Stimulated activated effector memory CD8-positive, alpha-beta T cell treated with anti-CD3 and anti-CD28 coated beads, Interleukin-12 subunit alpha, Interleukin-12 subunit beta, amount 100 ng/mL, for 72 hours (primary cell): ENCODE measurements around the gene EIF1AD.
"Not testable (repeated sequence)": the region's sequence is repeated elsewhere in the genome, so short reads cannot be mapped to it uniquely, and the experiment has no call there.

Experiments used
- ATAC-seq: fragments of 150-1000 bp; cut with Tn5 transposase; 2 replicates; pipeline ENCODE4 v1.10.0; 2021
- DNase-seq, 2 donors: peaks; one replicate each; pipeline ENCODE4 v3.0.0; 2021 to 2022; ENCODE audit warnings: low spot score in 2 of 2
- H3K27ac Mint-ChIP-seq: one replicate; pipeline ENCODE4 v1.8.0; 2022; ENCODE audit warnings: mild to moderate bottlenecking, mixed read lengths
- H3K36me3 Mint-ChIP-seq: one replicate; pipeline ENCODE4 v1.8.0; 2022; ENCODE audit warnings: mild to moderate bottlenecking, mixed read lengths
- H3K4me1 Mint-ChIP-seq: one replicate; pipeline ENCODE4 v1.8.0; 2022; ENCODE audit warnings: mixed read lengths
- H3K4me3 Mint-ChIP-seq: one replicate; pipeline ENCODE4 v1.8.0; 2022; ENCODE audit warnings: mild to moderate bottlenecking, mixed read lengths
- H3K9me3 Mint-ChIP-seq: one replicate; pipeline ENCODE4 v1.8.0; 2022; ENCODE audit warnings: mixed read lengths

The EIF1AD gene

GRCh38 chr11:66035653-66036333, 33.8 kb upstream of the EIF1AD start:
- no peak for ATAC-seq
- no peak for DNase-seq
- Mint-ChIP-seq H3K27ac (no peak overlapping the region), H3K9me3 (no peaks in the 10 kb centered on the region), H3K4me1 (no peaks in the 10 kb centered on the region), H3K4me3 (no peak overlapping the region), H3K36me3 (no peaks in the 10 kb centered on the region)

GRCh38 chr11:66032957-66033735, 31.2 kb upstream of the EIF1AD start:
- Mint-ChIP-seq H3K27ac (no peak overlapping the region), H3K4me1 (no peaks in the 10 kb centered on the region), H3K36me3 (no peaks in the 10 kb centered on the region), H3K4me3 (no peak overlapping the region), H3K9me3 (no peaks in the 10 kb centered on the region)
- no peak for DNase-seq
- no peak for ATAC-seq

GRCh38 chr11:66026017-66026529, 24.1 kb upstream of the EIF1AD start, which contains the start of gene CATSPER1:
TSS of gene CATSPER1 (minus strand) at chr11:66026479. CDS start at chr11:66026379, 100 bp downstream.
- ATAC-seq = no peak
- H3K27ac Mint-ChIP-seq = no peak within 1 kb of the TSS
- no peak within 1 kb of the TSS for H3K4me3 Mint-ChIP-seq

GRCh38 chr11:66023186-66023440, 21.2 kb upstream of the EIF1AD start:
- DNase-seq, H3K9me3 Mint-ChIP-seq, H3K36me3 Mint-ChIP-seq, ATAC-seq: not testable (repeated sequence)
- Mint-ChIP-seq H3K4me3 (peak overlapping the region; percentile 56), H3K4me1 (peaks cover 22% of the 10 kb centered on the region), H3K27ac (peak overlapping the region; percentile 70)

More at GRCh38 chr11:66026017-66026529, 24.1 kb upstream of the EIF1AD start, which contains the start of gene CATSPER1:
- H3K36me3 Mint-ChIP-seq = no peaks in the 10 kb centered on the region
- no peaks in the 10 kb centered on the region for H3K9me3 Mint-ChIP-seq
- H3K4me1 Mint-ChIP-seq = peaks cover 11% of the 10 kb centered on the region
- DNase-seq = no peak

GRCh38 chr11:66022401-66023185, 20.6 kb upstream of the EIF1AD start:
- DNase-seq (peak; percentile 94 to 95), ATAC-seq (peak; percentile 81)
- Mint-ChIP-seq H3K27ac (peak overlapping the region; percentile 70), H3K4me3 (peak overlapping the region; percentile 56), H3K36me3 (no peaks in the 10 kb centered on the region), H3K4me1 (peaks cover 24% of the 10 kb centered on the region), H3K9me3 (no peaks in the 10 kb centered on the region)

GRCh38 chr11:66020618-66021357, 18.8 kb upstream of the EIF1AD start:
- Mint-ChIP-seq H3K36me3 (no peaks in the 10 kb centered on the region), H3K9me3 (no peaks in the 10 kb centered on the region), H3K4me3 (peak overlapping the region; percentile 56), H3K4me1 (peaks cover 29% of the 10 kb centered on the region), H3K27ac (peak overlapping the region; percentile 90)
- DNase-seq (peak; percentile 27 to 69), ATAC-seq (peak; percentile 77)

GRCh38 chr11:66020212-66020611, 18.3 kb upstream of the EIF1AD start:
- Mint-ChIP-seq H3K9me3 (no peaks in the 10 kb centered on the region), H3K27ac (peak overlapping the region; percentile 90), H3K4me3 (peak overlapping the region; percentile 56), H3K4me1 (peaks cover 29% of the 10 kb centered on the region), H3K36me3 (no peaks in the 10 kb centered on the region)
- no peak for ATAC-seq
- no peak for DNase-seq

- Mint-ChIP-seq H3K4me1 (peaks cover 23% of the 10 kb centered on the region), H3K27ac (peak overlapping the region; percentile 71), H3K9me3 (no peaks in the 10 kb centered on the region), H3K36me3 (no peaks in the 10 kb centered on the region), H3K4me3 (no peak overlapping the region)
- no peak for ATAC-seq
- no peak for DNase-seq
These were observed 15.4 kb upstream of the EIF1AD start for GRCh38 chr11:66017321-66017720.

GRCh38 chr11:66016793-66017177, 14.8 kb upstream of the EIF1AD start:
- peak overlapping the region; percentile 71 for H3K27ac Mint-ChIP-seq
- peaks cover 21% of the 10 kb centered on the region for H3K4me1 Mint-ChIP-seq
- H3K4me3 Mint-ChIP-seq = no peak overlapping the region
- ATAC-seq = no peak
- no peaks in the 10 kb centered on the region for H3K9me3 Mint-ChIP-seq
- H3K36me3 Mint-ChIP-seq = no peaks in the 10 kb centered on the region
- DNase-seq = no peak

GRCh38 chr11:66015936-66016792, 14.2 kb upstream of the EIF1AD start:
- no peaks in the 10 kb centered on the region for H3K9me3 Mint-ChIP-seq
- peaks cover 19% of the 10 kb centered on the region for H3K4me1 Mint-ChIP-seq
- no peaks in the 10 kb centered on the region for H3K36me3 Mint-ChIP-seq
- no peak for DNase-seq
- no peak overlapping the region for H3K27ac Mint-ChIP-seq
- no peak for ATAC-seq
- H3K4me3 Mint-ChIP-seq = no peak overlapping the region

GRCh38 chr11:66015454-66015881, 13.5 kb upstream of the EIF1AD start:
- Mint-ChIP-seq H3K27ac (no peak overlapping the region), H3K36me3 (no peaks in the 10 kb centered on the region), H3K4me1 (peaks cover 12% of the 10 kb centered on the region), H3K4me3 (no peak overlapping the region), H3K9me3 (no peaks in the 10 kb centered on the region)
- no peak for ATAC-seq
- DNase-seq = no peak

- DNase-seq (no peak), ATAC-seq (no peak)
- no peak overlapping the region for H3K4me3 Mint-ChIP-seq
- no peaks in the 10 kb centered on the region for H3K9me3 Mint-ChIP-seq
- peaks cover 8% of the 10 kb centered on the region for H3K4me1 Mint-ChIP-seq
- H3K36me3 Mint-ChIP-seq = no peaks in the 10 kb centered on the region
- no peak overlapping the region for H3K27ac Mint-ChIP-seq
These were observed 13.0 kb upstream of the EIF1AD start for GRCh38 chr11:66014804-66015453.

GRCh38 chr11:66013762-66014100, 11.8 kb upstream of the EIF1AD start:
- ATAC-seq = no peak
- no peak overlapping the region for H3K4me3 Mint-ChIP-seq
- H3K27ac Mint-ChIP-seq = no peak overlapping the region
- DNase-seq = no peak
- H3K9me3 Mint-ChIP-seq = no peaks in the 10 kb centered on the region
- H3K4me1 Mint-ChIP-seq = peaks cover 8% of the 10 kb centered on the region
- no peaks in the 10 kb centered on the region for H3K36me3 Mint-ChIP-seq
